ENCODE data around the gene CD34.

DNA sequence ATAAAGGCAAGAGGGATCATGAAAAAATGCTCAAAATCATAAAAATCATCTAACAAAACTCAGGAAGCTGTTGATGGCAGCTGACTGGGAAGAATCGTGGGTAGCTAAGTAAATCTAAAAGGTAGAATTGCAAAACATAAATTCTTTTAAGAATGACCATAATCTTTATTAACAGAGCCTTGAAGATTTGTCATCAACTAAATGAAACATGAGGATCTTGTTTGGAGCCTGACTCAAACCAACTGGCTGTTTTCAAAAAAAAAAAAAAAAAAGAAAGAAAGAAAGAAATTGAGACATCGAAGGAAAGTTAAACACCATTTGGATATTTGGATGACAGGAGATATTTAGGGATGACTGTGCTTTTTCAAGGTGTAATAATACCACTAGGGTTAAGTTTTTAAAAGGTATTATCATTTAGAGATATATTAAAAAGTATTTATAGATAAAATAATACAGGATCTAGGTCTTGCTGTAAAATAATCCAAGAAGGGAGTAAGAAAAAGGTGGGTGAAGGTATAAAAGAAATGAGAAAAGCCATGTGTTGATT lies 48.6 kb downstream of the CD34 start:
- no peak for TF ChIP-seq POLR2A (IDR thresholded peaks at IDR 0.05; ENCODE audit: extremely low read depth, insufficient read length)
- TF ChIP-seq, protein P1, sequence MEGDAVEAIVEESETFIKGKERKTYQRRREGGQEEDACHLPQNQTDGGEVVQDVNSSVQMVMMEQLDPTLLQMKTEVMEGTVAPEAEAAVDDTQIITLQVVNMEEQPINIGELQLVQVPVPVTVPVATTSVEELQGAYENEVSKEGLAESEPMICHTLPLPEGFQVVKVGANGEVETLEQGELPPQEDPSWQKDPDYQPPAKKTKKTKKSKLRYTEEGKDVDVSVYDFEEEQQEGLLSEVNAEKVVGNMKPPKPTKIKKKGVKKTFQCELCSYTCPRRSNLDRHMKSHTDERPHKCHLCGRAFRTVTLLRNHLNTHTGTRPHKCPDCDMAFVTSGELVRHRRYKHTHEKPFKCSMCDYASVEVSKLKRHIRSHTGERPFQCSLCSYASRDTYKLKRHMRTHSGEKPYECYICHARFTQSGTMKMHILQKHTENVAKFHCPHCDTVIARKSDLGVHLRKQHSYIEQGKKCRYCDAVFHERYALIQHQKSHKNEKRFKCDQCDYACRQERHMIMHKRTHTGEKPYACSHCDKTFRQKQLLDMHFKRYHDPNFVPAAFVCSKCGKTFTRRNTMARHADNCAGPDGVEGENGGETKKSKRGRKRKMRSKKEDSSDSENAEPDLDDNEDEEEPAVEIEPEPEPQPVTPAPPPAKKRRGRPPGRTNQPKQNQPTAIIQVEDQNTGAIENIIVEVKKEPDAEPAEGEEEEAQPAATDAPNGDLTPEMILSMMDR (IDR thresholded peaks at IDR 0.05; ENCODE audit: low read depth, low read length): no peak
- TF ChIP-seq, protein P2, sequence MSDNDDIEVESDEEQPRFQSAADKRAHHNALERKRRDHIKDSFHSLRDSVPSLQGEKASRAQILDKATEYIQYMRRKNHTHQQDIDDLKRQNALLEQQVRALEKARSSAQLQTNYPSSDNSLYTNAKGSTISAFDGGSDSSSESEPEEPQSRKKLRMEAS (IDR thresholded peaks at IDR 0.05; ENCODE audit: low read depth, low read length): no peak

Data from NB4 (cell line).